NT2/D1 (cell line): ENCODE measurements around the gene ITGA3.

Experiments used
- SUZ12 ChIP-seq: IDR thresholded peaks from 2 replicates; pipeline ENCODE4 v1.6.1; 2011; ENCODE audit not compliant: insufficient read length, insufficient read depth; ENCODE audit errors: extremely low read depth
- YY1 ChIP-seq: IDR thresholded peaks from 2 replicates; pipeline ENCODE4 v1.6.1; 2011; ENCODE audit not compliant: insufficient read length, insufficient read depth
- ZNF274 ChIP-seq: IDR thresholded peaks from 2 replicates; pipeline ENCODE4 v1.6.1; 2011; ENCODE audit warnings: mild to moderate bottlenecking, low read depth, low read length

DNA sequence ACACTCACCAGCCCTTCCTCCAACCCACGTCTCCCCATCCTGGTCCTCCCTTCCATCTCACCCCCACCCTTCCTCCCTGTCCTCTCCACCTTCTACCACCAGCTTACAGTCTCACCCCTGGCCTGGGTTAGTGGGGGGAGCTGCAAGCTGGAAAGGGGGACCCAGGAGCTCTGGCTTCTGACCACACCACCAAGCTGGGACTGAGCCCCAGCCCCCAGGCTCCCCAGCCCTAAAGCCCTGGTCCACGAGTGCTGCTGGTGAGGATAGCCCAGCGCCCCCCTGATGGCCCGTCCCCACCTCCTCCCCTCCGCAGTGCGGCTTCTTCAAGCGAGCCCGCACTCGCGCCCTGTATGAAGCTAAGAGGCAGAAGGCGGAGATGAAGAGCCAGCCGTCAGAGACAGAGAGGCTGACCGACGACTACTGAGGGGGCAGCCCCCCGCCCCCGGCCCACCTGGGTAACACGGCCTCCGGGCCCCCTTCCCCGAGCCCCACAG, 32.0 kb downstream of the ITGA3 start:
- TF ChIP-seq YY1 = no peak
- no peak for TF ChIP-seq SUZ12
- no peak for TF ChIP-seq ZNF274
